Endodermal cell (in vitro differentiated cells): ENCODE measurements around the gene IL20RB. TPM values are rescaled to one million over a fixed set of nuclear protein-coding genes. Genes with fewer than 3 reads are reported as not detected.
"Not testable (repeated sequence)": the region's sequence is repeated elsewhere in the genome, so short reads cannot be mapped to it uniquely, and the experiment has no call there.

Experiments used
- DNase-seq: peaks from one replicate; pipeline ENCODE4 v3.0.0-alpha.2; 2017
- H3K27ac ChIP-seq: 2 replicates; pipeline ENCODE4 v1.5.1; 2013; ENCODE audit warnings: mild to moderate bottlenecking, low read depth, low read length, moderate library complexity
- H3K27me3 ChIP-seq: 2 replicates; pipeline ENCODE4 v1.6.1; 2013; ENCODE audit warnings: mild to moderate bottlenecking, low read length, moderate library complexity; ENCODE audit not compliant: insufficient read depth, control insufficient read depth, poor library complexity, severe bottlenecking
- H3K36me3 ChIP-seq: 2 replicates; pipeline ENCODE4 v1.7.0; 2013; ENCODE audit warnings: mild to moderate bottlenecking, low read length, moderate library complexity; ENCODE audit not compliant: control insufficient read depth, insufficient read depth
- H3K4me1 ChIP-seq: one replicate; pipeline ENCODE4 v1.7.0; 2013; ENCODE audit warnings: low read length; ENCODE audit not compliant: control insufficient read depth, insufficient read depth
- H3K4me3 ChIP-seq: 2 replicates; pipeline ENCODE4 v1.5.1; 2013; ENCODE audit warnings: mild to moderate bottlenecking, low read length, moderate library complexity
- H3K9ac ChIP-seq: 2 replicates; pipeline ENCODE4 v1.6.1; 2013; ENCODE audit warnings: mild to moderate bottlenecking, low read length, moderate library complexity; ENCODE audit not compliant: poor library complexity, severe bottlenecking; ENCODE audit errors: extremely low read depth
- H3K9me3 ChIP-seq: 2 replicates; pipeline ENCODE4 v1.6.1; 2013; ENCODE audit warnings: mild to moderate bottlenecking, low read length, moderate library complexity; ENCODE audit not compliant: control insufficient read depth
- H3K27ac Mint-ChIP-seq: 2 replicates; pipeline ENCODE4 v1.8.0; 2020; ENCODE audit warnings: mixed read lengths
- H3K27me3 Mint-ChIP-seq: 2 replicates; pipeline ENCODE4 v1.8.0; 2021; ENCODE audit warnings: mild to moderate bottlenecking, mixed read lengths; ENCODE audit not compliant: insufficient read depth
- H3K36me3 Mint-ChIP-seq: 2 replicates; pipeline ENCODE4 v1.8.0; 2020; ENCODE audit warnings: low read depth, mixed read lengths
- H3K4me1 Mint-ChIP-seq: 2 replicates; pipeline ENCODE4 v1.8.0; 2020; ENCODE audit warnings: mixed read lengths
- H3K4me3 Mint-ChIP-seq: 2 replicates; pipeline ENCODE4 v1.8.0; 2020; ENCODE audit warnings: mild to moderate bottlenecking, moderate library complexity, mixed read lengths
- H3K9me3 Mint-ChIP-seq: 2 replicates; pipeline ENCODE4 v1.8.0; 2020; ENCODE audit warnings: mild to moderate bottlenecking, mixed read lengths
- WGBS, 2 experiments: methylation state at CpG; one replicate each; pipeline versions ENCODE4 v1.1.5 to v1.1.7; 2013; ENCODE audit warnings: missing lambda C conversion rate in 2 of 2, mixed read lengths in 1 of 2; ENCODE audit not compliant: insufficient coverage in 1 of 2, insufficient read length in 1 of 2; 5-methylcytosine and 5-hydroxymethylcytosine counted together
- total RNA-seq, 2 donors: library from RNA; stranded (reverse); fragmentation: NEBNext Ultra II Directional in 1 of 2; extraction: Animal tissue kit (Norgen Biotek cat#: 25700) in 1 of 2; gene quantifications; 2 replicates in 1 of 2; 3 replicates in 1 of 2; pipeline ENCODE4 v1.2.1, GENCODE V29; 2021
- TF ChIP-seq, protein P1 (sequence below): fragments of 200-600 bp; sonication (generic); conservative IDR thresholded peaks from 2 replicates; pipeline ENCODE4 v1.5.0; 2021; ENCODE audit warnings: antibody characterized with exemption, mild to moderate bottlenecking

IL20RB gene
- total RNA-seq, 2 donors from 2014 or later: 1.7 to 2.1 TPM

DNA sequence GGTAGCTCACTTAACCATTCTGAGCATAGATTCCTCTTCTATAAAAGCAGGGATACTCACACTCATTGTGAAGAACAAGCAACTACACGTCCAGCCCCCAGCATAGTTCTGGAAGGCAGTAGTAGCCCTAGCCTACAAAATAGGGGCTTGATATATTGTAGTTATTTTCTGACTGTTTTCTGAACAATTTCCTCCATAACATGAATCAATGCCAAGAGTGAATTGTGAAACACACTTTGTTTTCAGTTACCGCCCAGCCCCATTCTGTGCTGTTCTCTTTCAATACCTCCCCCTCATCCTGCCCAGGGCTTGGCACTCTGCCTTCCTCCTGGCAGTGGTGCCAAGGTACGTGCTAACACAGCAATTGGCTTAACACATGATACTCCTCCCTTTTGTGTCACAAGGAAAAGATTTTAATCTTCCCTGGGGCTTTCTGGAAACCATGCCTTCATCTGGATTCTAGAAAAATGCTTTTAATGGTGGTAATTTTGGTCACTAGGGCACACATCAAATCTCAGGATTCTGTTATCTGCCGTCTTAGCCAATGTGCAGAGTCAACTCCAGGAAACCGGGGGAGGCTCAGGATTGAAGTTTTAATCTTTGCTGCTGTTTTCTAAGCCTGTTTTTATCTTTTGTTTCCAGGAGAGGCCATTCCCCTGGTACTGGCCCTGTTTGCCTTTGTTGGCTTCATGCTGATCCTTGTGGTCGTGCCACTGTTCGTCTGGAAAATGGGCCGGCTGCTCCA, 37.2 kb downstream of the IL20RB start:
- Mint-ChIP-seq H3K4me3 (no peak overlapping the region), H3K27ac (no peak overlapping the region), H3K36me3 (no peaks in the 10 kb centered on the region), H3K27me3 (no peaks in the 10 kb centered on the region), H3K4me1 (peaks cover 4% of the 10 kb centered on the region), H3K9me3 (no peaks in the 10 kb centered on the region)
- peaks cover 3% of the 10 kb centered on the region for H3K4me1 ChIP-seq
- DNase-seq: no peak
- no peak overlapping the region for H3K9ac ChIP-seq
- H3K36me3 ChIP-seq: no peaks in the 10 kb centered on the region
- no peak overlapping the region for H3K4me3 ChIP-seq
- no peak overlapping the region for H3K27ac ChIP-seq
- WGBS, 2 experiments: 87 to 92% methylated on average over 4 to 8 of the region's 8 CpGs
- H3K27me3 ChIP-seq: no peaks in the 10 kb centered on the region
- TF ChIP-seq, protein P1, sequence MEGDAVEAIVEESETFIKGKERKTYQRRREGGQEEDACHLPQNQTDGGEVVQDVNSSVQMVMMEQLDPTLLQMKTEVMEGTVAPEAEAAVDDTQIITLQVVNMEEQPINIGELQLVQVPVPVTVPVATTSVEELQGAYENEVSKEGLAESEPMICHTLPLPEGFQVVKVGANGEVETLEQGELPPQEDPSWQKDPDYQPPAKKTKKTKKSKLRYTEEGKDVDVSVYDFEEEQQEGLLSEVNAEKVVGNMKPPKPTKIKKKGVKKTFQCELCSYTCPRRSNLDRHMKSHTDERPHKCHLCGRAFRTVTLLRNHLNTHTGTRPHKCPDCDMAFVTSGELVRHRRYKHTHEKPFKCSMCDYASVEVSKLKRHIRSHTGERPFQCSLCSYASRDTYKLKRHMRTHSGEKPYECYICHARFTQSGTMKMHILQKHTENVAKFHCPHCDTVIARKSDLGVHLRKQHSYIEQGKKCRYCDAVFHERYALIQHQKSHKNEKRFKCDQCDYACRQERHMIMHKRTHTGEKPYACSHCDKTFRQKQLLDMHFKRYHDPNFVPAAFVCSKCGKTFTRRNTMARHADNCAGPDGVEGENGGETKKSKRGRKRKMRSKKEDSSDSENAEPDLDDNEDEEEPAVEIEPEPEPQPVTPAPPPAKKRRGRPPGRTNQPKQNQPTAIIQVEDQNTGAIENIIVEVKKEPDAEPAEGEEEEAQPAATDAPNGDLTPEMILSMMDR: no peak
- no peaks in the 10 kb centered on the region for H3K9me3 ChIP-seq

DNA sequence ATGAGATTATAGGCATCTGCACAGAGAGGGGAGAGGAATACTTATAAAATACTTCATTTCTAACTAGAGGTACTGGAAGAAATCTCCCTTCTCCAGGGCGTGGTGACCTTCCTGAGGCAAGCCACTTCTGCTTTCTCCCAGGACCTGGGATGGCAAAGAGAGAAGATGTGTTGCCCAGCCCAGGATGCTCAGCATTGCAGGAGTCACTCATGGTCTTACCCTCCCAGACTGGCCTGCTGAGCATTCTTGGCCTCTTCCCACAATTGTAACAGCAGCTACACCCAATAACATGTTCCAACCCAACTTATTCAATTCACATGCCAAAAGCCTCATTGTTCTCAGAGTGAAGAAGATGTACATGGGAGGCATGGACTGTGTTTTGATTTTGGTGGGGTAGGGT, 37.9 kb downstream of the IL20RB start:
- Mint-ChIP-seq H3K9me3 (no peaks in the 10 kb centered on the region), H3K27me3 (no peaks in the 10 kb centered on the region), H3K27ac (no peak overlapping the region), H3K4me3 (no peak overlapping the region), H3K36me3 (no peaks in the 10 kb centered on the region), H3K4me1 (peaks cover 4% of the 10 kb centered on the region)
- no peaks in the 10 kb centered on the region for H3K27me3 ChIP-seq
- H3K36me3 ChIP-seq: no peaks in the 10 kb centered on the region
- 84% methylated on average over 1 of the region's 1 CpG; no CpG with 5 or more reads in 1 of the 2 experiments for WGBS, 2 experiments
- TF ChIP-seq, protein P1: no peak
- H3K9ac ChIP-seq: no peak overlapping the region
- H3K9me3 ChIP-seq: no peaks in the 10 kb centered on the region
- DNase-seq: no peak
- no peak overlapping the region for H3K27ac ChIP-seq
- H3K4me3 ChIP-seq: no peak overlapping the region
- peaks cover 3% of the 10 kb centered on the region for H3K4me1 ChIP-seq

DNA sequence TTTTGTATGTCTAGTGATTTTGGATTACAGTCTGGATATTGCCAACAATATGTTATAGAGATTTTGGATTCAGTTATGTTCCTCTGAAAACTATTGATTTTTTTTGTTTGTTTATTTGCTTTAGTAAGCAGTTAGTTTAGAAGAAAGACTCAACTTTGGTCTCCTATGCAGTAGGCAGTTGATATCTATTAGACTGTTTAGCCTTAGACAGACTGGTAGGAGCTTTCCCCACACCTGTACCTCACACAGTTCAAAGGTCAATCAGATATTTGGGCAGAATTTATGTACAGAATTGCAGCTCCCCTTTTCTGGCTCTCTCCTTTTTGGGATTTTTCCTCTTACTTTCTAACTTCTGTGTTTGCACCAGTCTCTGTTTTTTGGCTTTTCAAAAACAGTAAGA, 42.3 kb downstream of the IL20RB start:
- no peak overlapping the region for H3K4me3 ChIP-seq
- TF ChIP-seq, protein P1: no peak
- Mint-ChIP-seq H3K36me3 (no peaks in the 10 kb centered on the region), H3K4me3 (no peak overlapping the region), H3K4me1 (peaks cover 4% of the 10 kb centered on the region), H3K27me3 (no peaks in the 10 kb centered on the region), H3K9me3 (peaks cover 2% of the 10 kb centered on the region), H3K27ac (no peak overlapping the region)
- no peaks in the 10 kb centered on the region for H3K36me3 ChIP-seq
- H3K4me1 ChIP-seq: peaks cover 3% of the 10 kb centered on the region
- H3K9me3 ChIP-seq: no peaks in the 10 kb centered on the region
- DNase-seq: no peak
- H3K27ac ChIP-seq: no peak overlapping the region
- no peaks in the 10 kb centered on the region for H3K27me3 ChIP-seq
- no peak overlapping the region for H3K9ac ChIP-seq

DNA sequence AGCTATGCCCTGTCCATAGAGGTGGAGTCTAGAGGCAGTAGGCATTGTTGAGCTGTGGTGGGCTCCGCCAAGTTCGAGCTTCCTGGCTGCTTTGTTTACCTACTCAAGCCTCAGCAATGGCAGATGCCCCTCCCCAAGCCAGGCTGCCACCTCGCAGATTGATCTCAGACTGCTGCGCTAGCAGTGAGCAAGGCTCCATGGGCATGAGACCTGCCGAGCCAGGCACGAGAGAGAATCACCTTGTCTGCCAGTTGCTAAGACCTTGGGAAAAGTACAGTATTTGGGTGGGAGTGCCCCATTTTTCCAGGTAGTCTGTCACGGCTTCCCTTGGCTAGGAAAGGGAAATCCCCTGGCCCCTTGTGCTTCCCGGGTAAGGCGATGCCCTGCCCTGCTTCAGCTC, 49.6 kb downstream of the IL20RB start:
- not testable (repeated sequence) for H3K27ac Mint-ChIP-seq

More for the DNA sequence above, 49.6 kb downstream of the IL20RB start:
- H3K27me3 Mint-ChIP-seq, H3K9me3 Mint-ChIP-seq, H3K4me1 Mint-ChIP-seq, H3K4me3 Mint-ChIP-seq, H3K9me3 ChIP-seq, H3K4me3 ChIP-seq, H3K36me3 ChIP-seq, DNase-seq, H3K9ac ChIP-seq, H3K4me1 ChIP-seq, H3K27ac ChIP-seq, H3K27me3 ChIP-seq, H3K36me3 Mint-ChIP-seq: not testable (repeated sequence)
- 91 to 95% methylated on average over 5 to 9 of the region's 9 CpGs for WGBS, 2 experiments
